CD4-positive, alpha-beta T cell (primary cell): ENCODE results near the gene PRDM16. TPM values are rescaled to one million over a fixed set of nuclear protein-coding genes. Genes with fewer than 3 reads are reported as not detected.

Source experiments
- ATAC-seq: fragments of 200-7000 bp; cut with Tn5 transposase; one replicate; pipeline ENCODE4 v1.10.0; 2022; ENCODE audit warnings: mild to moderate bottlenecking; ENCODE audit not compliant: poor library complexity
- CTCF ChIA-PET: fragments of 350-600 bp; sonication (Branson Sonifier 250); formaldehyde crosslinking; loops from one replicate; lab custom pipeline; 2021; ENCODE audit warnings: antibody characterized with exemption, inconsistent platforms; lab: Charles Lee
- POLR2A ChIA-PET: fragments of 350-600 bp; sonication (Branson Sonifier 250); formaldehyde crosslinking; loops from one replicate; lab custom pipeline; 2021; ENCODE audit warnings: antibody characterized with exemption, inconsistent platforms; lab: Charles Lee
- DNase-seq, 14 experiments: peaks; one replicate each; pipeline ENCODE4 v3.0.0-alpha.2; 2013 to 2020; ENCODE audit warnings: mixed read lengths in 2 of 14
- H3K27ac ChIP-seq, 2 donors: one replicate each; pipeline versions ENCODE4 v1.5.1 to v1.7.0; 2013; ENCODE audit warnings: low read length in 2 of 2, low read depth in 1 of 2, mild to moderate bottlenecking in 1 of 2
- H3K27me3 ChIP-seq, 2 experiments: 1 replicate in 1 of 2; 2 replicates in 1 of 2; pipeline versions ENCODE4 v1.6.1 to v1.7.0; 2013; ENCODE audit warnings: low read length in 2 of 2, control low read depth in 1 of 2, mild to moderate bottlenecking in 1 of 2, moderate library complexity in 1 of 2; ENCODE audit not compliant: insufficient read depth in 2 of 2, control insufficient read depth in 1 of 2
- H3K36me3 ChIP-seq: one replicate; pipeline ENCODE4 v1.6.1; 2013; ENCODE audit warnings: low read length, control low read depth; ENCODE audit not compliant: insufficient read depth
- H3K4me1 ChIP-seq: one replicate; pipeline ENCODE4 v1.6.1; 2013; ENCODE audit warnings: low read length, control low read depth; ENCODE audit not compliant: insufficient read depth
- H3K4me3 ChIP-seq: one replicate; pipeline ENCODE4 v1.5.1; 2013; ENCODE audit warnings: mild to moderate bottlenecking, low read length, moderate library complexity
- H3K9me3 ChIP-seq, 2 experiments: 1 replicate in 1 of 2; 2 replicates in 1 of 2; pipeline versions ENCODE4 v1.6.1 to v1.7.0; 2013; ENCODE audit warnings: low read length in 2 of 2, mild to moderate bottlenecking in 2 of 2, control low read depth in 1 of 2, moderate library complexity in 1 of 2; ENCODE audit not compliant: control insufficient read depth in 1 of 2, insufficient read depth in 1 of 2
- H3K27ac Mint-ChIP-seq: one replicate; pipeline ENCODE4 v1.8.0; 2020; ENCODE audit warnings: mixed read lengths
- H3K27me3 Mint-ChIP-seq: one replicate; pipeline ENCODE4 v1.8.0; 2021; ENCODE audit warnings: mixed read lengths
- H3K36me3 Mint-ChIP-seq: one replicate; pipeline ENCODE4 v1.8.0; 2021; ENCODE audit warnings: low read depth, mixed read lengths
- H3K4me1 Mint-ChIP-seq: one replicate; pipeline ENCODE4 v1.8.0; 2021; ENCODE audit warnings: low read depth, mixed read lengths
- H3K4me3 Mint-ChIP-seq: one replicate; pipeline ENCODE4 v1.8.0; 2020; ENCODE audit warnings: mild to moderate bottlenecking, mixed read lengths
- H3K9me3 Mint-ChIP-seq: one replicate; pipeline ENCODE4 v1.8.0; 2020; ENCODE audit warnings: mixed read lengths
- CTCF ChIP-seq: fragments of 200-600 bp; IDR thresholded peaks from one replicate; pipeline ENCODE4 v1.8.0; 2022; ENCODE audit warnings: antibody characterized with exemption, mild to moderate bottlenecking
- intact Hi-C, 2 experiments: fragments of 100-400 bp; cut with DNase I in 1 of 2; cut with micrococcal nuclease in 1 of 2; formaldehyde crosslinking; loops; one replicate each; pipeline versions ENCODE4 v1.15.1 to v1.9.0; 2023 to 2025; cut with DNase I, micrococcal nuclease
- total RNA-seq, 174 experiments: library from RNA in 2 of 174; stranded (reverse) in 2 of 174; gene quantifications; one replicate each; pipeline ENCODE4 v1.2.3 and lab custom pipeline; 2021 to 2026

PRDM16 gene
- total RNA-seq, 2 experiments from 2014 or later = not detected

- ChIA-PET POLR2A (no interaction called here), CTCF (no interaction called here)
- Mint-ChIP-seq H3K27me3 (peaks cover 4% of the 10 kb centered on the region), H3K4me3 (no peak overlapping the region), H3K27ac (no peak overlapping the region), H3K4me1 (no peaks in the 10 kb centered on the region), H3K36me3 (no peaks in the 10 kb centered on the region), H3K9me3 (peaks cover 4% of the 10 kb centered on the region)
- H3K4me1 ChIP-seq = no peaks in the 10 kb centered on the region
- no peaks in the 10 kb centered on the region for H3K36me3 ChIP-seq
- ATAC-seq (no peak), DNase-seq (no peak)
- H3K4me3 ChIP-seq = no peak overlapping the region
- peaks cover 0 to 17% of the 10 kb centered on the region in 2 experiments for H3K9me3 ChIP-seq
- H3K27me3 ChIP-seq = peaks cover 3 to 6% of the 10 kb centered on the region in 2 experiments
- TF ChIP-seq CTCF = no peak
- intact Hi-C loops = no loop called here
- H3K27ac ChIP-seq = no peak overlapping the region
These were observed 193.8 kb downstream of the PRDM16 start for GRCh38 chr1:3262681-3263286.

DNA sequence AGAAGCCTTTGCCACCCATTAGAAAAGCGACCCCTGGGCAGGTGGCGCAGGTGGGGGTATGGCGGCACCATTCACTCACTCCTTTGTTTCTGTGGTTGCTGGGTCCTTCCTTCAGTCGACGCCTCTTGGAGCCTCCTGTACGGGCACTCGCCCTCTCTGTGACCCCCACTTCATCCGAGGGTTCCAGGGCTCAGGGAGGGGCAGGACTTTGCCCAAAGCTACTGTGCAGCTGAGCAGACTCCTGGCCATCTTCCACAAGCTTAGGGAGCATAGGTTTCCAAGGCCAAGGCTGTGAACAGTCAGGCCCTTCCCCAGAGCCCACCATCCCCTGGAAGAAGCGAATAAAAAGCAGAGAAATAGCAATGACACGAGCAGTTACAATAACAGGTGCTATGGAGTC lies 194.8 kb downstream of the PRDM16 start:
- no peak for ATAC-seq
- H3K27ac ChIP-seq = no peak overlapping the region
- H3K4me3 ChIP-seq = no peak overlapping the region
- ChIA-PET CTCF (no interaction called here), POLR2A (no interaction called here)
- no peak for TF ChIP-seq CTCF
- H3K9me3 ChIP-seq = peaks cover 0 to 13% of the 10 kb centered on the region in 2 experiments
- H3K4me1 ChIP-seq = no peaks in the 10 kb centered on the region
- no peaks in the 10 kb centered on the region for H3K36me3 ChIP-seq
- peaks cover 3 to 6% of the 10 kb centered on the region in 2 experiments for H3K27me3 ChIP-seq
- intact Hi-C loops = no loop called here
- DNase-seq = no peak
- no peaks in the 10 kb centered on the region for H3K4me1 Mint-ChIP-seq
- peaks cover 4% of the 10 kb centered on the region for H3K27me3 Mint-ChIP-seq
- H3K27ac Mint-ChIP-seq = no peak overlapping the region
- H3K4me3 Mint-ChIP-seq = no peak overlapping the region
- no peaks in the 10 kb centered on the region for H3K36me3 Mint-ChIP-seq
- H3K9me3 Mint-ChIP-seq = peaks cover 4% of the 10 kb centered on the region

- ATAC-seq = no peak
- ChIA-PET POLR2A (no interaction called here), CTCF (no interaction called here)
- Histone ChIP-seq H3K4me1 (no peaks in the 10 kb centered on the region), H3K27ac (no peak overlapping the region), H3K9me3 (peaks cover 0 to 7% of the 10 kb centered on the region in 2 experiments), H3K4me3 (no peak overlapping the region), H3K36me3 (no peaks in the 10 kb centered on the region), H3K27me3 (peaks cover 3 to 6% of the 10 kb centered on the region in 2 experiments)
- TF ChIP-seq CTCF = no peak
- no peak overlapping the region for H3K27ac Mint-ChIP-seq
- peaks cover 4% of the 10 kb centered on the region for H3K9me3 Mint-ChIP-seq
- peaks cover 4% of the 10 kb centered on the region for H3K27me3 Mint-ChIP-seq
- intact Hi-C loops = no loop called here
- no peak overlapping the region for H3K4me3 Mint-ChIP-seq
- DNase-seq = no peak
- no peaks in the 10 kb centered on the region for H3K4me1 Mint-ChIP-seq
- H3K36me3 Mint-ChIP-seq = no peaks in the 10 kb centered on the region
These were observed 195.5 kb downstream of the PRDM16 start for GRCh38 chr1:3264456-3264855.
